Measurements from ENCODE around the gene COL15A1.

DNA sequence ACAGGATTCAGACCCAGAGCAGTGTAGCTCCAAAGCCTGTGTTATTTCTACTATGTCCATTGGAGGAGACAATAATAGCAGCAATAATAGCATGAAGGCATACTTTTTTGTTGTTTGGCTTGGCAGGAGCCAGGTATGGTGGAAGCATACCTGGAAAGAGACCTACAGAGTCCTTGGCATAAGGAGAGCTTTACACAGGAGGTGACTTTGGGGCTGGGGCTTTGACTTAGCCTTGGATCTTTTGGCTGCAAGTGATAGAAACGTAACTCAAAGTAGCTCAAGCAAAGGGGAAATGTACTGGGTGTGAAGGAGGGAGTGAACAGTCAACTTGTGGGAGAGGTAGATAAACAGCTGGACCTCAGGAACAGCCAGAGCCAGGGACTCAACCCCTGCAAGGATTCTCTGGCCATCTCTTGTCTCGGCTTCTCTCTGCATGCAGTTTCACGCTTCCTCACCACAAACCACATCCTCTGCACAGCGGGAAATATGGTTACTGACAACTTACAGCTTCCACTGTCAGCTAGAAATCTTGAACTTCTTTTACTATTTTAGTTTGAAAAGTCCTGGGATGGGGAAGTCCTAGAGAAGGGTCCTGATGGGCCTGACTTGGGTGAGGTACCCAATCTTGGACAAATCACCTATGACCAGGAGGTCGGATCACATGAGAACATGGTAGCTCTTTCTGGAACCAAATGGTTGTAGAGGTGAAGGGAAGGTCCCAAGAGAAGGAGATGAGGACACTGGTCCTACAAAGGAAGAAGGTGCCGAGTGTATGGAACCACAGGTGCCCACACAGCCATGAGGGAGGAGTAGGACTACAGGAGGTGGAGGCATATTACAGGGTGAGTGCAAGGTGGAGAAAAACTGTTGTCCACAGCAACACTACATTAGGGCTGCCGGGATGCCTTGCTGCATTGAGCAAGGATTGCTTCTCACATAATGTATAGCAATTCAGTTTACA is 114.2 kb downstream of the COL15A1 start:
- TF ChIP-seq POLR2A (IDR thresholded peaks at IDR 0.05; ENCODE audit: low read length) (no peak), GATA1 (IDR thresholded peaks at IDR 0.05; ENCODE audit: low read depth, low read length) (no peak)
